Measurements from ENCODE around the gene MTMR3.

DNA sequence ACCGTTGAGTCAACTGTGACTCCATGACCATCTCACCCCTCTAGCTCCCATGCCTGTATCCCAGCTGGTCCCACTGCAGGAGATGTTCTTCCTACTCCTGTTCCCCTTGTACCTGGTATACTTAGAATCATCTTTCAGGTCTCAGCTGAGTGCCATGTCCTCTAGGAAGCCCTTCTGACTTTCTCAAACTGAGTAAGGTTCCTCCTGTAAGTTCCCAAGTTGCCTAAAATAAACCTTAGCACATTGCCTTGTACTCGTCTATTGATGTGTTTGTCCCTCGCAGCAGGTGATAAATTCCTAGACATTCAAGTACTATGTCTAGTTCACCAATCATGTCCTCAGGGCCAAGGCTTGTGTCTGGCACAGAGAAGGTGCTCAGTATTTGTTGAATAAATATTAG lies 26.5 kb upstream of the MTMR3 start:
- TF ChIP-seq GATA2 (IDR thresholded peaks at IDR 0.05; ENCODE audit: low read depth, low read length) (no peak), GATA3 (IDR thresholded peaks at IDR 0.05; ENCODE audit: low read depth, low read length) (no peak)

All from SH-SY5Y (cell line).